ENCODE results near the gene AP5M1. TPM values are rescaled to one million over a fixed set of nuclear protein-coding genes. Genes with fewer than 3 reads are reported as not detected.

AP5M1 gene
- total RNA-seq, 2 donors from 2014 or later = 17.5 to 22.6 TPM

DNA sequence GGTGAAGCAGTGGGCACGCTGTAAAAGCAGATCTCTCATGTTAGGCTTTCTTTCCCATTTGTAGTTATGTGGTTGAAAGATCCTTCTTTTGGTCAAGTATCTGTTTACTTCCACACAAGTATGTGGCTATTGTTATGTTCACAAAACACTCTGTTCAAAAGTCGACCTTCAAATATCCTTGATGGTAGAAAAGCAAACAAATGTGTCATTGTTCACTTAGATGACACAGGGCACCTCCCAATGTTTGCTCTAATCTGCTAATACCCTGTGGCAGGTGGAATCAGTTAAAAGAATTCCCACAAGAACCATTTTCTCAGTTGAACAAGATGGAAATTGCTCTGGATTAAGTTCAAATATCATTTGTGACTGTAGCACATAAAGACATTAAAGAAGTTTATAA, 78.0 kb downstream of the AP5M1 start:
- intact Hi-C loops (cut with DNase I) = no loop called here
- 37% methylated on average over 2 of the region's 2 CpGs for WGBS
- Histone ChIP-seq H3K36me3 (no peaks in the 10 kb centered on the region), H3K27ac (no peak overlapping the region), H3K9me3 (no peaks in the 10 kb centered on the region), H3K27me3 (replicated peaks; ENCODE audit: insufficient read depth) (no peaks in the 10 kb centered on the region), H3K4me3 (no peak overlapping the region), H3K4me1 (replicated peaks) (no peaks in the 10 kb centered on the region)
- DNase-seq (ENCODE audit: low spot score) = no peak
- TF ChIP-seq POLR2AphosphoS5 (IDR thresholded peaks at IDR 0.05) (no peak), POLR2A (IDR thresholded peaks at IDR 0.05) (no peak)
- TF ChIP-seq, protein P1, sequence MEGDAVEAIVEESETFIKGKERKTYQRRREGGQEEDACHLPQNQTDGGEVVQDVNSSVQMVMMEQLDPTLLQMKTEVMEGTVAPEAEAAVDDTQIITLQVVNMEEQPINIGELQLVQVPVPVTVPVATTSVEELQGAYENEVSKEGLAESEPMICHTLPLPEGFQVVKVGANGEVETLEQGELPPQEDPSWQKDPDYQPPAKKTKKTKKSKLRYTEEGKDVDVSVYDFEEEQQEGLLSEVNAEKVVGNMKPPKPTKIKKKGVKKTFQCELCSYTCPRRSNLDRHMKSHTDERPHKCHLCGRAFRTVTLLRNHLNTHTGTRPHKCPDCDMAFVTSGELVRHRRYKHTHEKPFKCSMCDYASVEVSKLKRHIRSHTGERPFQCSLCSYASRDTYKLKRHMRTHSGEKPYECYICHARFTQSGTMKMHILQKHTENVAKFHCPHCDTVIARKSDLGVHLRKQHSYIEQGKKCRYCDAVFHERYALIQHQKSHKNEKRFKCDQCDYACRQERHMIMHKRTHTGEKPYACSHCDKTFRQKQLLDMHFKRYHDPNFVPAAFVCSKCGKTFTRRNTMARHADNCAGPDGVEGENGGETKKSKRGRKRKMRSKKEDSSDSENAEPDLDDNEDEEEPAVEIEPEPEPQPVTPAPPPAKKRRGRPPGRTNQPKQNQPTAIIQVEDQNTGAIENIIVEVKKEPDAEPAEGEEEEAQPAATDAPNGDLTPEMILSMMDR (IDR thresholded peaks at IDR 0.05) = no peak

Other genes with a start within 250 kb of the AP5M1 start
- 10 to 100 TPM; 27.4 to 48.7 TPM for gene EXOC5, start 66 bp upstream of the AP5M1 start, total RNA-seq
- 10 to 100 TPM; 13.7 to 27.5 TPM for gene NAA30, start 121.6 kb downstream of the AP5M1 start, total RNA-seq
- not detected for gene CCDC198, start 224.9 kb downstream of the AP5M1 start, total RNA-seq